Ovary (tissue), 3 donors: ENCODE data around the gene CRTC1.

Experiments
- CTCF ChIP-seq, 3 donors: fragments of 450-650 bp in 2 of 3; fragments of 200-600 bp in 1 of 3; IDR thresholded peaks; one replicate each; pipeline versions ENCODE4 v1.5.1 to v1.8.0; 2016 to 2022; ENCODE audit warnings: antibody characterized with exemption in 3 of 3, mild to moderate bottlenecking in 1 of 3
- EP300 ChIP-seq: sonication (generic); formaldehyde crosslinking; IDR thresholded peaks from one replicate; pipeline ENCODE4 v1.6.1; 2017; ENCODE audit warnings: antibody characterized with exemption
- POLR2A ChIP-seq: fragments of 450-650 bp; IDR thresholded peaks from one replicate; pipeline ENCODE4 v1.6.1; 2017; ENCODE audit warnings: antibody characterized with exemption, mild to moderate bottlenecking, moderate library complexity
- donor health status: DM: no; HTN: no; CAD: no.

DNA sequence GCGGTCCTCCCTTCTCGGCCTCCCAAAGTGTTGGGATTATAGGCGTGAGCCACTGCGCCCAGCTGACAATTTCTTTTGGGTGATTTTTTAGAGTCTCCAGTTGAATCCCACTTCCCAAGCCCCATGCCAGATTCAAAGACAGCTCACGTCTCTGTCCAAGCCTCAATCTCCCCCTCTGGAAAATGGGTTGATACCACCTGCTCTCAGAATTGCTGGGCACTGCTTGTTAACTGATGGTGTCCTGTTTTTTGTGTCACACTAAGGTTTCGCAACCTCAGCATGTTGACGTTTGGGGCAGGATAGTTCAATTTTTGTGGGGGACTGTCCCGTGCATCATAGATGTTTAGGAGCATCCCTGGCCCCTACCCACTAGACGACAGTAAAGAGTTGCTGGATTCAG lies 134.1 kb downstream of the CRTC1 start:
- TF ChIP-seq CTCF (IDR thresholded peaks at IDR 0.05) (no peak), EP300 (no peak), POLR2A (no peak)
